ENCODE measurements around the gene SGTA. TPM values are rescaled to one million over a fixed set of nuclear protein-coding genes. Genes with fewer than 3 reads are reported as not detected.

SGTA gene
- total and polyA plus RNA-seq, 2 of the 8 experiments (the other 6 are each of a cell fraction or from before 2014, with no cell fraction given): 86.8 to 130 TPM

DNA sequence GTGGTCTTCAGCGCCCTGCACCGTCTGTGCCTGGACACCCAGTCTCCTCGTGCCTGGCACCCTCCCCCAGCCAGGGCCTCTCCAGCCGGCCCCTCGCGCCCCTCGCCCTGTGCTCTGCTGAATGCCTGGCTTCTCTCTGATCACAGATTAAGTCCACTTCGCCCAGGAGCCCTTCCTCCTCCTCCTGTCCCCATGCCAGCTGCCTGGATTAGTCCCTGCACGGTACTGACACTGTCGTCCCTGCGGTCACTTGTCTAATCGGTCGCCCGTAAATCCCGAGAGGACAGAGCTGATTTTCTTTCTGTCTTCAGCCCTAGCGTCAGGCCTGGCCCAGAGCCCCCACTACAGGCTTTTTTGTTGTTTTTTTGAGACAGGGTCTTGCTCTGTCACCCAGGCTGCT is 8.8 kb upstream of the SGTA start:
- Histone ChIP-seq H3K4ac (replicated peaks; ENCODE audit: insufficient read length, low read depth, low read length) (no peak overlapping the region), H2BK15ac (ENCODE audit: low read length) (no peak overlapping the region), H2BK20ac (ENCODE audit: low read length) (no peak overlapping the region), H3K4me1 (replicated peaks in 1 of 4; ENCODE audit: control insufficient read depth in 3 of 4, insufficient read depth in 4 of 4, low read length in 3 of 4) (no peaks in the 10 kb centered on the region; a peak in 1 of 7 replicates), H2BK12ac (ENCODE audit: low read depth, low read length) (no peak overlapping the region), H2AFZ (ENCODE audit: low read length) (no peak overlapping the region), H3K56ac (replicated peaks; ENCODE audit: insufficient read length, low read depth, low read length) (no peak overlapping the region), H4K8ac (ENCODE audit: extremely low read depth, insufficient read depth, low read length) (0 out of 2 replicates have a peak overlapping the region, but pooled peaks have one; percentile 23), H3K9me3 (ENCODE audit: insufficient read depth in 2 of 2, low read depth in 1 of 2, low read length in 1 of 2) (no peaks in the 10 kb centered on the region), H2BK120ac (replicated peaks; ENCODE audit: low read depth, low read length) (no peak overlapping the region), H2AK5ac (ENCODE audit: low read depth, low read length) (no peak overlapping the region), H3K27ac (ENCODE audit: low read depth, low read length) (no peak overlapping the region), H3K23me2 (ENCODE audit: low read depth, low read length) (no peaks in the 10 kb centered on the region), H3K27me3 (replicated peaks in 1 of 4; ENCODE audit: control insufficient read depth in 3 of 4, extremely low read depth in 1 of 4, insufficient read depth in 3 of 4, low read length in 3 of 4) (no peaks in the 10 kb centered on the region), H3K79me1 (ENCODE audit: low read depth, low read length) (peaks cover 10% of the 10 kb centered on the region), H4K91ac (replicated peaks; ENCODE audit: insufficient read length, low read length) (no peak overlapping the region), H2BK5ac (ENCODE audit: low read depth, low read length) (no peak overlapping the region), H3K4me2 (ENCODE audit: insufficient read depth in 1 of 2, low read depth in 2 of 2, low read length in 2 of 2) (no peak overlapping the region), H3K4me3 (ENCODE audit: extremely low read depth in 1 of 4, insufficient read depth in 2 of 4, low read depth in 3 of 4, low read length in 4 of 4) (no peak overlapping the region), H3K36me3 (ENCODE audit: control insufficient read depth in 2 of 4, insufficient read depth in 4 of 4, low read length in 3 of 4) (peaks cover 20 to 60% (median 42%) of the 10 kb centered on the region in 4 experiments), H4K20me1 (replicated peaks in 1 of 2; ENCODE audit: control insufficient read depth in 1 of 2, insufficient read depth in 2 of 2, low read length in 2 of 2) (peaks cover 2 to 30% of the 10 kb centered on the region in 2 experiments), H3K9ac (replicated peaks in 1 of 4; ENCODE audit: extremely low read depth in 1 of 4, low read depth in 3 of 4, low read length in 3 of 4) (no peak overlapping the region), H3K14ac (ENCODE audit: insufficient read length) (no peak overlapping the region), H3K79me2 (ENCODE audit: control insufficient read depth in 1 of 2, insufficient read depth in 2 of 2, low read length in 2 of 2) (peaks cover 3 to 32% of the 10 kb centered on the region in 2 experiments; a peak in 3 of 4 replicates), H3K18ac (ENCODE audit: extremely low read depth, low read length) (no peak overlapping the region), H3K23ac (ENCODE audit: insufficient read length) (no peak overlapping the region), H4K5ac (ENCODE audit: insufficient read length, low read depth, low read length) (no peak overlapping the region)
- WGBS, 2 experiments (ENCODE audit: extremely low coverage in 1 of 2, insufficient coverage in 1 of 2, insufficient read length in 1 of 2, insufficient replicate concordance in 2 of 2, low coverage in 1 of 2, low lambda C conversion rate in 2 of 2, missing lambda C conversion rate in 1 of 2): 92% methylated on average over 16 of the region's 16 CpGs; no CpG with 5 or more reads in 1 of the 2 experiments
- ChIA-PET POLR2A (ENCODE audit: partially characterized antibody) (interaction anchor here (1.3 kb wide), 1 partner anchor 28 kb away, joined by 3 read pairs; the partner anchor contains the start of gene ZNF554), CTCF (ENCODE audit: partially characterized antibody) (interaction anchor here (0.9 kb wide), 1 partner anchor 144 kb away, joined by 4 read pairs; no protein-coding TSS in a partner anchor)
- TF ChIP-seq SIN3A (conservative IDR thresholded peaks at IDR 0.05 in 1 of 2, IDR thresholded peaks at IDR 0.05 in 1 of 2; ENCODE audit: low read depth in 1 of 2, low read length in 2 of 2): no peak
- no peak for TF ChIP-seq RFX5 (IDR thresholded peaks at IDR 0.05; ENCODE audit: borderline replicate concordance, low read depth, low read length)
- TF ChIP-seq RAD21 (IDR thresholded peaks at IDR 0.05 in 1 of 2, conservative IDR thresholded peaks at IDR 0.05 in 1 of 2; ENCODE audit: low read depth in 2 of 2, low read length in 2 of 2): no peak
- TF ChIP-seq GABPA (IDR thresholded peaks at IDR 0.05; ENCODE audit: borderline replicate concordance, insufficient read depth, low read length): no peak
- TF ChIP-seq GTF2F1 (IDR thresholded peaks at IDR 0.05; ENCODE audit: borderline replicate concordance, low read depth, low read length): no peak
- no peak for TF ChIP-seq YY1 (IDR thresholded peaks at IDR 0.05; ENCODE audit: low read depth, low read length)
- DNase-seq (ENCODE audit: low read depth in 1 of 2, low spot score in 2 of 2) (no peak), FAIRE-seq (no peak)

Measured in H1 (cell line).